Measurements from ENCODE around the gene STOM. TPM values are rescaled to one million over a fixed set of nuclear protein-coding genes. Genes with fewer than 3 reads are reported as not detected.

The STOM gene
- total RNA-seq, 4 donors from 2014 or later, result 60.0 to 89.5 (median 76.3) TPM

GRCh38 chr9:121289026-121289771 lies 80.9 kb downstream of the STOM start:
- peak overlapping the region in 1 of 4 donors; percentile 6 for H3K4me3 ChIP-seq
- no peaks in the 10 kb centered on the region for H3K27me3 ChIP-seq
- H3K27ac ChIP-seq, result peak overlapping the region; percentile 91 to 98 (median 94)
- intact Hi-C loops (cut with DNase I; ENCODE audit: low total_unique reads) (loop anchor here (5.0 kb wide), 1 partner anchor 448 kb away; no protein-coding TSS in a partner anchor), in situ Hi-C loops (cut with MboI; ENCODE audit: low sequenced_read_pairs in 4 of 4) (loop anchor here in 1 of 4 donors (10.0 kb wide), 1 partner anchor 76 kb away; no protein-coding TSS in a partner anchor)
- TF ChIP-seq CTCF (IDR thresholded peaks at IDR 0.05 in 4 of 5, conservative IDR thresholded peaks at IDR 0.05 in 1 of 5) (no peak), POLR2A (IDR thresholded peaks at IDR 0.05) (peak in 1 of 2 donors; percentile 11)
- no peak for ATAC-seq
- H3K4me1 ChIP-seq, result peaks cover 66 to 82% of the 10 kb centered on the region in 2 donors
- no peaks in the 10 kb centered on the region for H3K36me3 ChIP-seq
- peak; percentile 34 to 49 for DNase-seq
- no peaks in the 10 kb centered on the region for H3K9me3 ChIP-seq

Other genes starting within 250 kb of the STOM start
- 10 to 100 TPM; 18.7 to 26.8 (median 19.5) TPM for gene RAB14, start 168.4 kb downstream of the STOM start, total RNA-seq
- 100 to 1,000 TPM; 487 to 785 (median 662) TPM for gene GSN, start 102.1 kb downstream of the STOM start, total RNA-seq
- gene GGTA1, start 129.6 kb upstream of the STOM start, total RNA-seq, result 10 to 100 TPM in 1 of 4 donors, 1 to 10 TPM in 3; 1.4 to 11.7 (median 3.5) TPM